ENCODE measurements around the gene CCM2L.

GRCh38 chr20:31972471-31973021 lies 37.7 kb upstream of the CCM2L start:
- TF ChIP-seq, protein P1, sequence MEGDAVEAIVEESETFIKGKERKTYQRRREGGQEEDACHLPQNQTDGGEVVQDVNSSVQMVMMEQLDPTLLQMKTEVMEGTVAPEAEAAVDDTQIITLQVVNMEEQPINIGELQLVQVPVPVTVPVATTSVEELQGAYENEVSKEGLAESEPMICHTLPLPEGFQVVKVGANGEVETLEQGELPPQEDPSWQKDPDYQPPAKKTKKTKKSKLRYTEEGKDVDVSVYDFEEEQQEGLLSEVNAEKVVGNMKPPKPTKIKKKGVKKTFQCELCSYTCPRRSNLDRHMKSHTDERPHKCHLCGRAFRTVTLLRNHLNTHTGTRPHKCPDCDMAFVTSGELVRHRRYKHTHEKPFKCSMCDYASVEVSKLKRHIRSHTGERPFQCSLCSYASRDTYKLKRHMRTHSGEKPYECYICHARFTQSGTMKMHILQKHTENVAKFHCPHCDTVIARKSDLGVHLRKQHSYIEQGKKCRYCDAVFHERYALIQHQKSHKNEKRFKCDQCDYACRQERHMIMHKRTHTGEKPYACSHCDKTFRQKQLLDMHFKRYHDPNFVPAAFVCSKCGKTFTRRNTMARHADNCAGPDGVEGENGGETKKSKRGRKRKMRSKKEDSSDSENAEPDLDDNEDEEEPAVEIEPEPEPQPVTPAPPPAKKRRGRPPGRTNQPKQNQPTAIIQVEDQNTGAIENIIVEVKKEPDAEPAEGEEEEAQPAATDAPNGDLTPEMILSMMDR (IDR thresholded peaks at IDR 0.05; ENCODE audit: low read length), result no peak
- TF ChIP-seq EZH2 (IDR thresholded peaks at IDR 0.05; ENCODE audit: borderline replicate concordance, low read length), result no peak

Measured in OCI-LY1 (cell line).